Pancreas (tissue), 10 donors: Measurements from ENCODE around the gene ATP5F1D. TPM values are rescaled to one million over a fixed set of nuclear protein-coding genes. Genes with fewer than 3 reads are reported as not detected.

ENCODE experiments used
- ATAC-seq, 4 donors: fragments of 200-7000 bp; cut with Tn5 transposase; one replicate each; pipeline versions ENCODE4 v1.8.0 to v1.9.1; 2020; ENCODE audit warnings: mild to moderate bottlenecking in 4 of 4, moderate library complexity in 4 of 4
- DNase-seq, 6 donors: peaks; one replicate each; pipeline ENCODE4 v3.0.0-alpha.2; 2020
- FAIRE-seq: peaks from 2 replicates; lab custom pipeline; 2012; peaks lifted over from hg19 to GRCh38; lab: Jason Lieb, UNC
- H3K27ac ChIP-seq, 4 donors: fragments of 200-600 bp; sonication (generic); 1 replicate in 3 of 4; 2 replicates in 1 of 4; pipeline versions ENCODE4 v1.5.0 to v1.8.0; 2020
- H3K27me3 ChIP-seq, 4 donors: fragments of 200-600 bp; one replicate each; pipeline ENCODE4 v1.8.0; 2021
- H3K36me3 ChIP-seq, 3 donors: fragments of 200-600 bp; sonication (generic) in 1 of 3; one replicate each; pipeline versions ENCODE4 v1.5.0 to v1.8.0; 2020 to 2021
- H3K4me1 ChIP-seq, 3 donors: fragments of 200-600 bp; one replicate each; pipeline ENCODE4 v1.8.0; 2021
- H3K4me3 ChIP-seq, 4 donors: fragments of 200-600 bp; sonication (generic) in 2 of 4; one replicate each; pipeline versions ENCODE4 v1.5.0 to v1.8.0; 2020 to 2021
- H3K9me3 ChIP-seq, 4 donors: fragments of 200-600 bp; one replicate each; pipeline ENCODE4 v1.8.0; 2021
- WGBS, 2 donors: extraction: QIAGEN DNeasy Blood & Tissue Kit; methylation state at CpG; one replicate each; pipeline ENCODE4 v1.1.7; 2013; 5-methylcytosine and 5-hydroxymethylcytosine counted together
- intact Hi-C, 3 donors: fragments of 100-400 bp; cut with DNase I; formaldehyde crosslinking; loops; one replicate each; pipeline versions ENCODE4 v1.11.1 to v1.14.2; 2022
- polyA plus RNA-seq, 2 donors: library from polyadenylated mRNA; stranded (reverse); fragments of 200-250 nt; gene quantifications; one replicate each; pipeline ENCODE4 v1.2.3, GENCODE V29; 2013
- total RNA-seq, 6 donors: library from RNA; stranded (reverse); fragmentation: NEBNext Ultra II Directional in 4 of 6; extraction: Animal tissue kit (Norgen Biotek cat#: 25700) in 4 of 6; gene quantifications; one replicate each; pipeline versions ENCODE4 v1.2.1 to v1.2.4, GENCODE V29; 2021 to 2023
- TF ChIP-seq, protein P1 (sequence below), 4 donors: fragments of 200-600 bp; sonication (generic) in 3 of 4; IDR thresholded peaks; one replicate each; pipeline versions ENCODE4 v1.5.0 to v1.8.0; 2021; ENCODE audit warnings: antibody characterized with exemption in 4 of 4
- donor health status: healthy with polysubstance abuse.
- donor health status: DM: no; HTN: no; CAD: no; lungs with moderate emphysema.
- donor health status: DM: no; HTN: no; CAD: no.
- donor health status: control.
- donor health status: control.
- donor health status: Bipolar disorder and iron deficiency.
- donor health status: DM: yes; HTN: yes; CAD: no.
- donor health status: DM: no; HTN: no; CAD: no.
- donor health status: DM: no; HTN: no; CAD: no.
- donor health status: DM: yes; HTN: yes; CAD: no.

Gene ATP5F1D
- total and polyA plus RNA-seq, 8 donors: 97.3 to 515 (median 167) TPM

DNA sequence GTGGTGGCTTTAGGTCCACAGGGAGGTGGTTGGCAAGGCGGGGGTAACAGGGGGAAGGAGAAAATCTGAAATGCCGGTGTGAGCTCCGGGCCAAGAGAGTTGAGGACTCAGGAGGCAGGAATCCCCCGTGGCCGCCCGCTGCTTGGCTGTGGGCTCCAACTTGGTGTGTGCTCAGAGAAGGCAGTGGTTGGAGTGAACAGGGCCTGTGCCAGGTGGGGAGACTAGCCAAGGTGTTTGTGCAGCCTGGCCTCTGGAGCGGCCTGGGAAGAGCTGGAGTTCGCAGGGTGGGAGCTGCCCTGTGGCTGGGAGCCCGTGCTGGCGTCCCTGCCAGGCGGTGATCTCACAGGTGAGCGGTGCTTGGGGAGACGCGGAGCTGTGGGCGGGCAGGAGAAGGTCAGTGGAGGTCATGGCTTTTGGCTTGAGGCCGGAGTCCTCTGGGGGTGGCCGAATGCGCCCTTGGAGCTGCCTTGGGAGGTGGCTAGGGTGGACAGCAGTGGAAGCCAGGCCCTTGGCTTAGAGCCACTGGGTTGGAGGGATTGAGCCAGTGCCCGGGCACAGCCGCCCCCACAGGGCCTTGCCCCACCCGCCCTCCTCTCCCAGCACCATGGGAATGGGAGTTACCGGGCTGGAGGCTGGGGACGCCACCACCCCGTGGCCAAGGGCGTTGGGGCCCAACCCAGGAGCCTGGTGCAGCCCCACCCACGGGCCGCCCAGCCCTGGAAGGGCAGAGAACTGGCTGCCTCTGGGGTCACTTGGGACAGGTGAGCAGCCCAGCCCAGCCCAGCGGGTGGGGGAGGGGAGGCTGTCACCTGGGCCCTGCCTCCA is 20.5 kb downstream of the ATP5F1D start:
- FAIRE-seq (no peak), DNase-seq (peak; percentile 89 to 99 (median 98)), ATAC-seq (peak; percentile 60 to 70 (median 66))
- H3K4me1 ChIP-seq: peaks cover 28 to 65% (median 31%) of the 10 kb centered on the region in 3 donors
- WGBS, 2 donors: 6 to 9% methylated on average over 25 to 28 of the region's 28 CpGs
- TF ChIP-seq, protein P1, sequence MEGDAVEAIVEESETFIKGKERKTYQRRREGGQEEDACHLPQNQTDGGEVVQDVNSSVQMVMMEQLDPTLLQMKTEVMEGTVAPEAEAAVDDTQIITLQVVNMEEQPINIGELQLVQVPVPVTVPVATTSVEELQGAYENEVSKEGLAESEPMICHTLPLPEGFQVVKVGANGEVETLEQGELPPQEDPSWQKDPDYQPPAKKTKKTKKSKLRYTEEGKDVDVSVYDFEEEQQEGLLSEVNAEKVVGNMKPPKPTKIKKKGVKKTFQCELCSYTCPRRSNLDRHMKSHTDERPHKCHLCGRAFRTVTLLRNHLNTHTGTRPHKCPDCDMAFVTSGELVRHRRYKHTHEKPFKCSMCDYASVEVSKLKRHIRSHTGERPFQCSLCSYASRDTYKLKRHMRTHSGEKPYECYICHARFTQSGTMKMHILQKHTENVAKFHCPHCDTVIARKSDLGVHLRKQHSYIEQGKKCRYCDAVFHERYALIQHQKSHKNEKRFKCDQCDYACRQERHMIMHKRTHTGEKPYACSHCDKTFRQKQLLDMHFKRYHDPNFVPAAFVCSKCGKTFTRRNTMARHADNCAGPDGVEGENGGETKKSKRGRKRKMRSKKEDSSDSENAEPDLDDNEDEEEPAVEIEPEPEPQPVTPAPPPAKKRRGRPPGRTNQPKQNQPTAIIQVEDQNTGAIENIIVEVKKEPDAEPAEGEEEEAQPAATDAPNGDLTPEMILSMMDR (IDR thresholded peaks at IDR 0.05): no peak
- intact Hi-C loops: no loop called here
- H3K27ac ChIP-seq: peak overlapping the region; percentile 95 to 98 (median 97)
- H3K4me3 ChIP-seq: peak overlapping the region in 2 of 4 donors; percentile 62 to 73
- H3K9me3 ChIP-seq: no peaks in the 10 kb centered on the region
- H3K36me3 ChIP-seq: peaks cover 0 to 7% (median 3%) of the 10 kb centered on the region in 3 donors
- H3K27me3 ChIP-seq: no peaks in the 10 kb centered on the region

DNA sequence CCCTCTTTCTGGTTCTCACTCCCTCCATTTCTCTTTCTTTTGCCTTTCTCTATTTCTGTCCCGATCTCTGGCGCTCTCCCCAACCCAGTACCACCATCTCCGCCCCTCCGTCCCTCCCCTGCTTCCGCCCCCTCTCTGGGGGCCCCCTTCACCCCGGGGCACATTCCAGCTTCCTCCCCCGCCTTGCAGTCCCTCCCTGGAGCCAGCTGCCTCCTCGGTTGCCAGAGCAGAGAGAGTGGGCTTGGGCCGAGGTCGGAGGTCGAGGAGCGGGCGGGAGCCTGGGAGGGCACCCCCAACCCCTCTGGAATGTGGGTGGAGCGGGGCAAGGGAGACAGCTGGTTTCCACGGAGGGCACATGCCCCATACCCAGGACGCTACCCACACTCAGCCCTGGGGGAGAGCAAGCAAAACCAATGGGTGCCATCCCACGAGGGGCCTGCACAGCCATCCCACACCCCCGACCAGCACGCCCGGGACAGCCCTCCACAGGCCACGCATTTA is 21.1 kb downstream of the ATP5F1D start:
- Histone ChIP-seq H3K4me1 (peaks cover 32 to 68% (median 33%) of the 10 kb centered on the region in 3 donors), H3K27me3 (no peaks in the 10 kb centered on the region), H3K4me3 (peak overlapping the region in 2 of 4 donors; percentile 11 to 62), H3K36me3 (peaks cover 0 to under 1% (median 0%) of the 10 kb centered on the region in 3 donors), H3K9me3 (no peaks in the 10 kb centered on the region), H3K27ac (peak overlapping the region; percentile 95 to 98 (median 97))
- DNase-seq (no peak), ATAC-seq (no peak), FAIRE-seq (no peak)
- intact Hi-C loops: no loop called here
- WGBS, 2 donors: 51 to 52% methylated on average over 19 to 21 of the region's 21 CpGs
- TF ChIP-seq, protein P1 (IDR thresholded peaks at IDR 0.05): no peak

DNA sequence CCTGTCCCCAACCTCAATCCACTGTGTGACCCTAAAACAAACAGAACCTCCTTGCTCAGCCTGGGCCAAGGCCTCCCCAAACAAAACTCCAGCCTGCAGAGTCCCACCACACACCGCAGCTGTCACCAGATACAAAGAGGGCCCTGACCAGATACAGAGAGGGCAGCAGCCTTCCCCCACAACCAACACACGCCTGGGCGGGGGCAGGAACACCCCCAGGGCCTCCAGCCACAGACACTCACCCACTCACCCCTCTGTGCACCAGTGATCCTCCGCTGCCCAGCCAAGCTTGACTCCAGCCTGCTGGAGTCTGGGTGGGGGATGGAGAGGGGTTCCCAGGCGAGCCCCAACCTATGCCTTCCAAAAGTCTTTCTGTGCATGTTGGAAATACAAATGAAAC is 21.6 kb downstream of the ATP5F1D start:
- Histone ChIP-seq H3K36me3 (no peaks in the 10 kb centered on the region), H3K27ac (peak overlapping the region; percentile 95 to 98 (median 97)), H3K27me3 (no peaks in the 10 kb centered on the region), H3K9me3 (no peaks in the 10 kb centered on the region), H3K4me1 (peaks cover 32 to 69% (median 38%) of the 10 kb centered on the region in 3 donors), H3K4me3 (no peak overlapping the region)
- TF ChIP-seq, protein P1 (IDR thresholded peaks at IDR 0.05): no peak
- ATAC-seq: no peak
- no peak for FAIRE-seq
- intact Hi-C loops: no loop called here
- peak in 2 of 6 donors; percentile 35 to 38 for DNase-seq
- 78% methylated on average over 5 of the region's 5 CpGs for WGBS, 2 donors

DNA sequence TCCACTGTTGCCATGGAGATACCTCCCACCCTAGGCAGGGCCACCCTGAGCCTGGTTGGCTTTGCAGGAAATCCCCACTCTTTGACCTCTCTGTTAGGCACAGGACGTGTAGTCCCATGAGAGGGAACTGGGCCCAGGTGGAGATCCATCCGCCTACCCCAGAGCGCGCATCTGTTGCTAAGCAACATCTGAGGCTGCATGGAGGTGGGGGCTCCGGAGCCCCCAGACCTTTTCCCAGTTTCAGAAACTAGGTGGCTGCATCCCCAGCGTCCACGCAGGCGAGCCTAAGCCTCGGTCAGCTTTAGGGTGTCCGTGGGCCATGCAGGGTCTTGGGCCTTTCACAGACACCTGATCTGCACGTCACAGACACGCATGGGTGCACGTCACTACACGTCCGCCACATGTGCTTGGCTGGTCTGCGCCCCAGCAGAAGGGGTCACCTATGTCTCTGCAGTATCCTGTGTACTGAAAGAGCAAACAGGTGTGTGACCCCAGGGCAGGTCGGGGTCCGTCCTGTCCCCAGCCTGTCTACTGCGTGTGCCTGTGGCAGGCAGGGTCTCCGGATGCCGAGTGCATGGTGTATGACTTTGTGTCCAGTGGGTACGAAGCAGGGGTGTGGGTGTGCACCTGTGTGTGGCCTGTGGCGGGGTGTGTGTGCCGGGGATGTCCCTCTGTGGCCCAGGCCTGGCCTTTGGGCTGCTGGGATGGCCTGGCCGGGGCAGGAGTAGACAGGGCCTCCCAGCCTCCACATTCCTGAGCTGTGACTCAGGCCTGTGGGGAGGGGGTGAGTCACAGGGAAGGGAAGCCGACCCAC is 23.5 kb downstream of the ATP5F1D start:
- no peaks in the 10 kb centered on the region for H3K9me3 ChIP-seq
- H3K4me1 ChIP-seq: peaks cover 38 to 58% (median 40%) of the 10 kb centered on the region in 3 donors
- TF ChIP-seq, protein P1 (IDR thresholded peaks at IDR 0.05): no peak
- H3K27ac ChIP-seq: peak overlapping the region; percentile 57 to 75 (median 68)
- no peaks in the 10 kb centered on the region for H3K27me3 ChIP-seq
- no peaks in the 10 kb centered on the region for H3K36me3 ChIP-seq
- H3K4me3 ChIP-seq: no peak overlapping the region
- no peak for ATAC-seq
- FAIRE-seq: no peak
- 74 to 75% methylated on average over 20 to 26 of the region's 26 CpGs for WGBS, 2 donors
- intact Hi-C loops: no loop called here
- DNase-seq: peak in 4 of 6 donors; percentile 65 to 75 (median 68)
